GM18517 (cell line): Measurements from ENCODE around the gene B4GALT1.

Source experiments
- ATAC-seq: cut with Tn5 transposase; IDR thresholded peaks from one replicate; pipeline ENCODE4 v1.9.1; 2021; ENCODE audit warnings: mild to moderate bottlenecking, moderate library complexity; ENCODE audit not compliant: unreplicated experiment

Gene B4GALT1, protein sequence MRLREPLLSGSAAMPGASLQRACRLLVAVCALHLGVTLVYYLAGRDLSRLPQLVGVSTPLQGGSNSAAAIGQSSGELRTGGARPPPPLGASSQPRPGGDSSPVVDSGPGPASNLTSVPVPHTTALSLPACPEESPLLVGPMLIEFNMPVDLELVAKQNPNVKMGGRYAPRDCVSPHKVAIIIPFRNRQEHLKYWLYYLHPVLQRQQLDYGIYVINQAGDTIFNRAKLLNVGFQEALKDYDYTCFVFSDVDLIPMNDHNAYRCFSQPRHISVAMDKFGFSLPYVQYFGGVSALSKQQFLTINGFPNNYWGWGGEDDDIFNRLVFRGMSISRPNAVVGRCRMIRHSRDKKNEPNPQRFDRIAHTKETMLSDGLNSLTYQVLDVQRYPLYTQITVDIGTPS

DNA sequence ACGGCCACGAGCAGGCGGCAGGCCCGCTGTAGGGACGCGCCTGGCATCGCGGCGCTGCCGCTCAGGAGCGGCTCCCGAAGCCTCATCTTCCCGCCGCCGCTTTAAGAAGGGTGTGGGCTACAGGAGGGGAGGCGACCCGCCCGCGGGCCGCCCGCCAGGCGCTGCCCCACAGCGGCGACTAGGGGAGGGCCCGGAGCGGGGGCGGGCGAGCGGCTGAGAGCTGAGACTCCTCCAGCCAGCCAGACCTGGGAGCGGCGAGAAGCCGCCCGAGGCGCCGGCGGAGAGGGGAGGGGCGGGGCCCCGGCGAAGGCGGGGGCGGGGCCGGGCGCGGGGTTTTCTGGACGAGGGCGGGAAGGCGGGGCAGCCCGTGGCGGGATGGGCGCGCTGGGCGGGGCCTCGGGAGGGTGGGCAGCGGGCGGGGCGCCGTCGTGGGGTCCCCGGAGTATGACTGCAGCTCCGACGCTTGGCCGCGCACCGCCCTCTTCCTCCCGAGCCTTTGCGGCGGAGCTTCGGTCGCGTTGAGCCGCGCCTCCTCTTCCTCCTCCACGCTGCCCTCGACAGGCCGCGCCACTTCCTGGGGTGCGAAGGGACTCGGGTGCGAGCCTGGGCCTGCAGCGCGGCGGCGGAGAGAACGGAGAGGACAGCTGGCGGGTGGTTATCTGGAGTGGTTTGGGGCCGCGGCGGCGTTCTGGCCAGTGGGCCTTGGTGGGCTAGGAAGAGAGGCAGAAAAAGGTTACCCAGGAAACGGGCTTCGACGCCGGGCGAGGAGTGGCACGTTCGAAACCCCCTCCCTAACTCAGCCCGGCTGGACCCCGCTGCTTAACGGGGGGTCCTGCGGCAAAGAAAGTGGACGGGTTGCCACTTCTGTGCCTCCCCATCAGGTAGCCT, at the start of gene B4GALT1:
B4GALT1 (minus strand) TSS at position 253 of the 888 bp plus-strand sequence; CDS start at position 86, 167 bp downstream.
- ATAC-seq: peak; percentile 46

DNA sequence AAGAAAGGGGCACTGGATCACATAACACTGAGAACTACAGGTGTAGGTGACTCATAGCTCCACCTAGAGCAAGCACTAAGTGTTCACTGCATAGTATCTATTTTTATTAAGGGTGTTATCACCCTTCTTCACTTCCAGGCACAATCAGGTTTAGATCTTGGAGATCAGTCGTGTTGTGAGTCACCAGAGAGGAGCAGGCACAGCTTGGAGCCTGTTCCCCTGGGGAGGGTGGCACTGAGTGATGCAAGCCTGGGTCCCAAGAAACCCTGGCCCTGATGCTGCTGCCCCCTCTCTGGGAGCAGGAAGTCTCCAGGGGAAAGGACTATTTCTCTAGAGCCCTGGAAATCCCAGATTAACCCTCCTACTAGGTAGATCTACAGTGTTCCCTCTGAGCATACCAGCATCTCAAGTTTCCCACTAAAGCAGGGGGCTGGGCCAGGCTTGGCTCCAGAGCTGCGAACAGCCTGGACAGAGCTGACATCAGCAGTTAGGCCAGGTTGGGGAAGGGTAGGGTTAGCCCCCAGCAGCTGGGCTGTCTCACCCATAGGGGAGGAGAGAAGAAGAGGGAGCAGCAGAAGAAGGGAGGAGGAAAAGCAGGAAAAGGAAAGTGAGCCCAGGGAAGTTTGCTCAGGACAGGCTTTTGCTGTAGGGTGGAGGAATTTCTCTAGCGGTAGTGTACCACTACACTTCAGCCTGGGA, 44.7 kb upstream of the B4GALT1 start:
- ATAC-seq: no peak

- ATAC-seq: no peak
These were observed 43.0 kb upstream of the B4GALT1 start for GRCh38 chr9:33210006-33210715.

DNA sequence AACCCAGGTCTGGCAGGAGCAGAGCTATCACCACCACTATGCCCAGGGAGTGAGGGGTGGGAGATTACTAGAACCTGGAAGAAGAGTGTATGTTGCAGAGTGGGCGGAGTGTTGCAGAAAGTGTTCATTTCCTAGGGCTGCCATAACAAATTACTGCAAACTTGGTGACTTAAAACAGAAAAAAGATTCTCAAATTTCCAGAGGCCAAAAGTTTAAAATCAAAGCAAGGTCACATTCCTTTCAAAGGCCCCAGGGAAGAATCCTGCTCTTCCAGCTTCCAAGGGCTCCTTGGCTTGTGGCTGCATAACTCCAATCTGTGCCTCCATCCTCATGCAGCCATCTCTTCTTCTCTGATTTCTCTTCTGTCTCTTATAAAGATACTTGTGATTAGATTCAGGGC, 42.3 kb upstream of the B4GALT1 start:
- no peak for ATAC-seq

- peak; percentile 99 for ATAC-seq
These were observed 35.5 kb upstream of the B4GALT1 start for GRCh38 chr9:33202552-33203201.

DNA sequence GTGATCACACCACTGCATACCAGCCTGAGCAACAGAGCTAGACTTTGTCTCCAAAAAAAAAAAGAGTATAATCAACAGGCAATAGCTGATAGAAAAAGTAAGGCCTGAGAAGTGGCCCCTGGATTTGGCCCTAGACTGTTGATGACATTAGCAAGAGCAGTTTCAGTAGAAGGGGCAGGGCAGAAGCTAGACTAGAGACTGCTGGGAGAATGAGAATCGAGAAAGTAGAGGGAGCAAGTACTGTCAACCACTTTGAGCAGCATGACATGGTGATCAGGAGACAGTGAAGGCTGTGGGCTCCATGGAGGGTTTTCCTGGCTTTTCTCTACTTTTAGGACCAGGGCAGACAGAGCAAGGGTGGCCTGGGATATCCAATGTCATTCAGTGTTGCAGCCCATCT, 34.9 kb upstream of the B4GALT1 start:
- peak; percentile 55 for ATAC-seq

- ATAC-seq: no peak
These were observed 31.0 kb upstream of the B4GALT1 start for GRCh38 chr9:33198165-33198564.

DNA sequence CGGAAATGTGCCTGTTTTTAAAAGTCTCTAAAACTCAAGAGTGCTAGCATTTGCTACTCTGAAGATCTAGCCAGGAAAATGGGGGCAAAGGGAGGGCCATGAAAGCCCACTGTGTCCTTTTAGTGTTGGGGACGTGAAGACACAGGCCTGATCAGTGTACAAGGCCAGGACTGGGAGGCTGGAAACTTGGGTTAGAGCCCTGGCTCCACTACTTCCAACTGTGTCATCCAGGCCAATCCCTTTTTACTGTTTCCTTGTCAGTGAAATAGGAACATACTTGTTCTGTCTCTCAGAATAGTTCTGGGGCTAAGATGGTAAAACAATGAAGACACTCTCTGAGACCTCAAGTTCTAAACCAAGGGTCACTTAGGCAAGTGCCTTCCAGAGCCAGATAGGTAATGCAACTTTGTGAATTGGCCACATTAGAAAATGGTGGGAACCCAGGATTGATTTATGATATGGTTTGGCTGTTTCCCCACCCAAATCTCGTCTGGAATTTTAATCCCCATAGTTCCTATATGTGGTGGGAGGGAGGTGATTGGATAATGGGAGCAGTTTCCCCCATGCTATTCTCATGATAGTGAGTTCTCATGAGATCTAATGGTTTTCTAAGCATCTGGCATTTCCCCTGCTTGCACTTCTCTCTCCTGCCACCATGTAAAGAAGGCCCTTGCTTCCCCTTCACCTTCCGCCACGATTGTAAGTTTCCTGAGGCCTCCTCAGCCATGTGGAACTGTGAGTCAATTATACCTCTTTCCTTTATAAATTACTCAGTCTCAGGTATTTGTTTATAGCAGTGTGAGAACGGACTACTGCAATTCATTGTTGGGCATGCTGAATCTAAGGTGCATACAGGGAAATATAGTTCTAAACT, 30.4 kb upstream of the B4GALT1 start:
- no peak for ATAC-seq

GRCh38 chr9:33196736-33197135, 29.6 kb upstream of the B4GALT1 start:
- no peak for ATAC-seq

- ATAC-seq: no peak
These were observed 26.7 kb upstream of the B4GALT1 start for GRCh38 chr9:33193818-33194217.

DNA sequence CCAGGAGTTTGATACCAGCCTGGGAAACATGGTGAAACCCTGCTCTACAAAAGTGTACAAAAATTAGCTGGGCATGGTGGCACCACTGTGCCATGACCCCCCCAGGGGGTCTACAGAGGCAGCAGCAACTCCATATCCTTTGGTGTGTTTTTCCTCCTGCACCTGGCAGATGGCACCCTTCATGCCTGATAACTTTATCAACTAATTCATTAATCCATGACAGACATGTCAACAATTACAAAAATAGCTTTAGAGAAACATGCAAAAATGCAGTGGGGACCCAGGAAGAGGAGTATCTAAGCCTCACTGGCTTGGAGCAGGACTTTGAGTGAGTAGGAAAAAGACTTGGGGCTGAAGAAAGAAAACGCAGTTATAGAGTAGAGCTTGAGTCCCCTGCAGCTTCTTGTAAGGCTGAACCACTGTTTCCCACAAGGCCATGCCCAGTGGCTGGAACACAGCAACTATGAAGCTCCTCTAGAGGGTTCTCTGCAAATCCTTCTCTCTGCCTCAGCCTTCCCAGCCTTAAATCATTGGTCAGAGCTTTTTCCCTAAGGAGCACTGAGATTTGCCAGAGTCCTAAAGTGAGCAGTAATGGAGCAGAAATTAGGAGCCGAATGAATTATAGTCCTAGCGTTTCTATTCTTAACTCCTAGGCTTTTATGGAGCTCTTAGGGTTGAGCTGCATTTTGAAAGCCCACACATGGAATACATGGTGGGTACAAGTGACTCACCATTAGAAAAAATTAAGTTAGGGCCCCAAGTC, 25.5 kb upstream of the B4GALT1 start:
- no peak for ATAC-seq

DNA sequence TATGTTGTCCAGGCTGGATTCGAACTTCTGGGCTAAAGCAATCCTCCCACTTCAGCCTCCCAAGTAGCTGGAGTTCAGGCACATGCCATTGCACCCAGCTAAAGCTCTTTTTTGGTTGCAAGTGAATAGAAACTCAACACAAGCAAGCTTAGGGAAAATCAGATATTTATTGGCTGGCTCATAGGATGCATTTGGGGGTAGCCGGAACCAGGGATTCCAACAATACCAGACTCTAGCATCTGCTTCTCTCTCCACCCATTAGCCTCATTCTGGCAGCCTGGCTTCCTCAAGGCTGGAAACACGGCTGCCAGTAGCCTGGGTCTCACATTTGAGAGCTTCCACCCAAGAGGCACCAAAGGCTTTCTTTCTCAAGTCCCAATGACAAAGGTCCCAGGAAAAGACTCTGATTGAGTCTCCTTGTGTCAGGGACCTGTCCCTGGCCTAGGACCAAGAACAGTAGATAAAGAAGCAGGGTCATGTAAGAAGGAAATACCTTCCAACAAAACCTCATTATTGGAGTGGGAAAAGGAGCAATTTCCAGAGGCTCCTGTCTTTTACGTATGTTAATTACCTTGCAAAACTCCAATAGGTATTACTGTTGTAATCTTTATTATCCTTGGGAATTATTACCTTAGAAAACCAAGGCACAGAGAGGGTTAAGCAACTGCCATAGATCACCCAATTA, 23.0 kb upstream of the B4GALT1 start:
- no peak for ATAC-seq

DNA sequence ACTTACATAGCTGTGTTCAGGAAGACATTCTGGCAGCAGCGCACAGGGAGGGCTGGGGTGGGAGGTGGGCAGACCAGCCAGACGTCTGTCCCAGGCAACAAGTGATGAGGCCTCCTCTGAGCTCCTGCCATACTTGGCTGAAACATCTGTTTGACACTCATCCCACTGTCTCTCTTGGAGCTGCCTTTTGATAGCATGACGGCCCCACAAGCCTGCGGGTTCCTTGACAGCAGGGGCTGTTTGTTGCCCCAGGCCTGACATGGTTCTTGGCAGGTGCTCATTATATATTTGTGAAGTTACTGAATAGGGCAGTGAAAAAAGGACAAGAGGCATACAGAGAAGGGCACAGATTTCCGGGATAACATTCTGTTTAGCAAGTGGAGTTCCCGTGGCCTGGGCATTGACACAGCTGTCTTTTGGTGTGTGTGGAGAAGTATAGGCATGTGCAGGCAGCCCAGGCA, 22.2 kb upstream of the B4GALT1 start:
- no peak for ATAC-seq

- ATAC-seq: no peak
These were observed 21.6 kb upstream of the B4GALT1 start for GRCh38 chr9:33188711-33189110.

DNA sequence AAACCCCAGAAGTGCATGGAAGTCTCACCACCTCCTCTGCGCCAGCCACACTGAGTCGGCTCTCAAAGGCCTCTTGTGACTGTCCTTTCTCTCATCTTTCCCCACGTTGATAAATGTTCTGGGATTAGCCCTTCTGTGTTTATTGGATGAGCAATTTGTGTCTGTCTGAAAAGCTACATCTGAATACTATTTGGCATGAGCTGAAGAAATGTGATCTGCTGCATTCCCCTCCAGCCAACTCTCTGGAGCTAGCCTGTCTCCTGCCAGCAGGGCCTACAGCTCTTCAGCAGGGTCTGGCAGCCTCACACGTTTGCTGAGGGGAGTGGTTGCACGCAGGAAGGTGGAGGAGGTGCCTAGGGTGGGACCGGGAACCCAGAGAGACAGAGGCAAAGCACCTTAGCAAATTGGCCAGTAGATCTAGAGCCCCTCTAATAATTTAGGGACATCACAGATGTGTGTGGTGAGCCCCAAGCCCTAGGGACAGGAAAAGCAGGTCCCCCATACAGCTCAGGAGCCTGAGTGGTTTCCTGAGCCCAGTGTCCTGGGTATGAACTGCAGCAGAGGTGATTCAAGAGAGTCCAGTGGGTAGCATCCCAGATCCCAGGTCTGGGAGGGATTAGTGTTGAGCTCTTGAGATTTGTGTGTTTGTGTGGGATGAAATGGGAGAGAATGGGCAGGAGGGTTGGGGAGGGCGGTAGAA, 20.5 kb upstream of the B4GALT1 start:
- no peak for ATAC-seq

- ATAC-seq: no peak
These were observed 19.5 kb upstream of the B4GALT1 start for GRCh38 chr9:33186457-33187168.

DNA sequence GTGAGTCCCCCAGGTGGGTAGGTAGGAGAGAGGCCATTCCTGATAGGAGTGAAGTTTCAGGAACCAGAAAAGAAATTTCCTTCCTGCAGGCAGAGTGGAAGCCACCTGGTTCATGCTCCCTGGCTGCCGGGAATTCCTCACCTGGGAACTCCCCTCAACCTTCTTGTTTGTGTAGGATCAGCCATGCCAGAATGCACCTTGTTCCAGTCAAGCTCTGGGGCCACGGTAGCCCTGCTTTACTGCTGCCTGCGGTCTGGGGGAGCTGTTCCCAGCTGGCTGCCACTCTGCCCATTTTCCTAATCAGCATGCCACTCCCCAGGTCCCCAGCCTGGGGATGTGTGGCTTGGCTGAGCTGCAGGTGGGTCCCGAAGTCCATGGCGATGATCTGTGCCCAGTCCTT, 18.7 kb upstream of the B4GALT1 start:
- no peak for ATAC-seq
